Measurements from ENCODE around the gene ELOB.

ELOB gene

GRCh38 chr16:2782583-2783351, 5.7 kb upstream of the ELOB start:
- no peak for DNase-seq

- no peak for DNase-seq
Observed at GRCh38 chr16:2779978-2780898, 3.2 kb upstream of the ELOB start.

GRCh38 chr16:2779151-2779920, 2.3 kb upstream of the ELOB start:
- DNase-seq, result no peak

- no peak for DNase-seq
Observed at GRCh38 chr16:2778630-2778958, 1.5 kb upstream of the ELOB start.

- DNase-seq, result no peak
Observed at GRCh38 chr16:2777903-2778629, 986 bp upstream of the ELOB start.

- peak in 1 of 2 donors; percentile 24 for DNase-seq
Observed at GRCh38 chr16:2776500-2777139, 460 bp downstream of the ELOB start.

GRCh38 chr16:2775765-2776499, 1.1 kb downstream of the ELOB start:
- no peak for DNase-seq

GRCh38 chr16:2775131-2775716, 1.9 kb downstream of the ELOB start:
- DNase-seq, result no peak

- no peak for DNase-seq
Observed at GRCh38 chr16:2774161-2774891, 2.8 kb downstream of the ELOB start.

- no peak for DNase-seq
Observed at GRCh38 chr16:2773188-2773968, 3.7 kb downstream of the ELOB start.

- no peak for DNase-seq
Observed at GRCh38 chr16:2771496-2772402, 5.3 kb downstream of the ELOB start.

- no peak for DNase-seq
Observed at GRCh38 chr16:2770057-2770951, 6.8 kb downstream of the ELOB start.

- no peak for DNase-seq
Observed at GRCh38 chr16:2769675-2770056, 7.4 kb downstream of the ELOB start.

GRCh38 chr16:2769100-2769529, 8.0 kb downstream of the ELOB start:
- no peak for DNase-seq

GRCh38 chr16:2768403-2769089, 8.5 kb downstream of the ELOB start:
- no peak for DNase-seq

- no peak for DNase-seq
Observed at GRCh38 chr16:2767891-2768290, 9.2 kb downstream of the ELOB start.
